DOHH2 (cell line): ENCODE data around the gene WNT8B.

Experiments
- H3F3A ChIP-seq: fragments of 200-600 bp; sonication (generic), shearing (Covaris generic); 2 replicates; pipeline ENCODE4 v1.6.0; 2016; ENCODE audit warnings: antibody characterized with exemption, mild to moderate bottlenecking; ENCODE audit not compliant: control insufficient read depth, insufficient read depth
- H3K27ac ChIP-seq: fragments of 200-600 bp; sonication (generic); 2 replicates; pipeline ENCODE4 v1.5.1; 2014; ENCODE audit warnings: low read depth, mild to moderate bottlenecking, low read length, moderate library complexity
- H3K27me3 ChIP-seq: fragments of 200-600 bp; sonication (generic); 2 replicates; pipeline ENCODE4 v1.6.1; 2014; ENCODE audit warnings: mild to moderate bottlenecking, low read length, mixed read lengths; ENCODE audit not compliant: control insufficient read depth
- H3K36me3 ChIP-seq: fragments of 200-600 bp; sonication (generic); 2 replicates; pipeline ENCODE4 v1.6.1; 2014; ENCODE audit warnings: mild to moderate bottlenecking, low read length, moderate library complexity, mixed read lengths; ENCODE audit not compliant: control insufficient read depth
- H3K4me1 ChIP-seq: fragments of 200-600 bp; sonication (generic); 2 replicates; pipeline ENCODE4 v1.6.1; 2014; ENCODE audit warnings: mild to moderate bottlenecking, low read length, mixed read lengths; ENCODE audit not compliant: control insufficient read depth
- H3K4me2 ChIP-seq: fragments of 200-600 bp; sonication (generic); 2 replicates; pipeline ENCODE4 v1.6.0; 2014; ENCODE audit warnings: mild to moderate bottlenecking, low read length, moderate library complexity
- H3K4me3 ChIP-seq: fragments of 200-600 bp; sonication (generic); 2 replicates; pipeline ENCODE4 v1.5.1; 2014; ENCODE audit warnings: mild to moderate bottlenecking, low read length, mixed read lengths
- H3K79me2 ChIP-seq: fragments of 200-600 bp; sonication (generic); 2 replicates; pipeline ENCODE4 v1.6.1; 2014; ENCODE audit warnings: mild to moderate bottlenecking, low read length, mixed read lengths; ENCODE audit not compliant: control insufficient read depth
- H3K9me2 ChIP-seq: fragments of 200-600 bp; sonication (generic); replicated peaks from 2 replicates; pipeline ENCODE4 v1.6.1; 2014; ENCODE audit warnings: mild to moderate bottlenecking, low read length, mixed read lengths; ENCODE audit not compliant: control insufficient read depth
- H3K9me3 ChIP-seq: fragments of 200-600 bp; sonication (generic); 2 replicates; pipeline ENCODE4 v1.6.1; 2014; ENCODE audit warnings: antibody characterized with exemption, low read length, mixed read lengths; ENCODE audit not compliant: control insufficient read depth, insufficient read depth
- H4K20me1 ChIP-seq: fragments of 200-600 bp; sonication (generic); 2 replicates; pipeline ENCODE4 v1.6.0; 2014; ENCODE audit warnings: low read depth, mild to moderate bottlenecking, antibody characterized with exemption, low read length, moderate library complexity; ENCODE audit not compliant: control insufficient read depth, insufficient read depth
- CTCF ChIP-seq: fragments of 200-600 bp; sonication (generic); IDR thresholded peaks from one replicate; pipeline ENCODE4 v1.5.1; 2014; ENCODE audit warnings: antibody characterized with exemption, mild to moderate bottlenecking, low read depth, low read length; ENCODE audit not compliant: poor library complexity, severe bottlenecking
- EZH2phosphoT487 ChIP-seq: fragments of 200-600 bp; sonication (generic); IDR thresholded peaks from 2 replicates; pipeline ENCODE4 v1.6.1; 2017; ENCODE audit warnings: borderline replicate concordance, mild to moderate bottlenecking, antibody characterized with exemption, low read length, moderate library complexity, mixed read lengths

WNT8B gene

DNA sequence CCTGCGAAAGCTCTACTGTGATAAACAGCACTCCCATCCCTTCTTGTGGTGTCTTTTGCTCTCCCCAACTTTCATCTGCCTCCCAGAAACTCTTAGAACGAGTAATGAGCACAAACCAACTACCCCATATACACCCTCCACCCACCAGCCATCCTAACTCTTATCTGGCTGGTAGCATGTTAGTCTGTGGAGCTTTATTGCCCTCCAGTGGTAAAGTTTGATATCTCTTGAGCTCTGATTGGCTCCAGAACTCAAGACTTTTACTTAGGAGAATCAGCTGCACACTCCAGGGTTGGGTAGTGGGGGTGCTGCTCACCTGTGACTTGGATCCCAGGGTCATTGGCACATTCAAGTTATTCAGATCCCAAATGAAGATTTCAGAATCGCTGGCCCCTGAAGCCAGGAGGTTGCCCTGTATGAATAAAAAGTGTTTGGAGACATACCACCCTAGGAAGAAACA lies 45.9 kb downstream of the WNT8B start:
- TF ChIP-seq CTCF, result peak; percentile 75
- TF ChIP-seq EZH2phosphoT487, result no peak
- Histone ChIP-seq H3K4me2 (no peak overlapping the region), H3K79me2 (no peaks in the 10 kb centered on the region), H3K4me3 (no peak overlapping the region), H3K9me2 (no peaks in the 10 kb centered on the region), H3K27me3 (no peaks in the 10 kb centered on the region), H3K36me3 (peaks cover 27% of the 10 kb centered on the region; the same call in 1 of the 2 replicates), H3F3A (no peaks in the 10 kb centered on the region), H3K9me3 (no peaks in the 10 kb centered on the region), H3K27ac (no peak overlapping the region), H4K20me1 (no peaks in the 10 kb centered on the region), H3K4me1 (no peaks in the 10 kb centered on the region)

DNA sequence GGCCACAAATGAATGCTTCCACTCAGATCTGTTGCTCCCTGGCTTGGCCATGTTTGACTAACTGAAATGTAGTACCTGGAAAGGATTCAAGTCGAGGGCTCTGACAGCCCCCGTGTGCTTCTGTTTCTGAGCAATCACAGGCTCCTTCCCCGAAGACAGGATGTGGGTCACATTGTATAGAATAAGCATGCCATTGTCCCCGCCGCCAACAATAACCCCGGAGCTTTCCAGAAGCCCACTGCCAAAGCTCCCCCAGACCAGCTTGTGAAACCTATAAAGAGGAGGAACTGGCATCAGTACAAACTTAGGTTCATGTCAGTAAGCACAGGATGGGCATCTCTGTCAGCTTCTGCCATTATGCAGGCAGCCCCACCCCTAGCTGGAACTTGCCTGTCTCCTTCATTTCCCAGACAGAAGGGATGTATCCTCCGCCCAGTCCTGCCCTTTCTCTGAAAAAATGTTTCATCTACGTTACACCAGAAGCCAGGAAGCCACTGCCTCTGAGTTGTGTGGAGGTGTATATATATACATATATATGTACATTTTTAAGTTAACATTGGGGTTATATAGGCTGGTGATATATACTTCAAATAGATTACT lies 46.5 kb downstream of the WNT8B start:
- no peaks in the 10 kb centered on the region for H3K9me2 ChIP-seq
- peaks cover 27% of the 10 kb centered on the region; the same call in 1 of the 2 replicates for H3K36me3 ChIP-seq
- no peak overlapping the region for H3K27ac ChIP-seq
- no peaks in the 10 kb centered on the region for H3K9me3 ChIP-seq
- no peak overlapping the region for H3K4me3 ChIP-seq
- TF ChIP-seq EZH2phosphoT487 (no peak), CTCF (no peak)
- no peaks in the 10 kb centered on the region for H4K20me1 ChIP-seq
- H3F3A ChIP-seq, result no peaks in the 10 kb centered on the region
- H3K27me3 ChIP-seq, result no peaks in the 10 kb centered on the region
- no peaks in the 10 kb centered on the region for H3K4me1 ChIP-seq
- no peaks in the 10 kb centered on the region for H3K79me2 ChIP-seq
- no peak overlapping the region for H3K4me2 ChIP-seq

- Histone ChIP-seq H3K27ac (no peak overlapping the region), H3K4me2 (no peak overlapping the region), H3K4me1 (no peaks in the 10 kb centered on the region), H3K4me3 (no peak overlapping the region), H3F3A (no peaks in the 10 kb centered on the region), H3K9me2 (no peaks in the 10 kb centered on the region), H3K9me3 (no peaks in the 10 kb centered on the region), H3K36me3 (peaks cover 26% of the 10 kb centered on the region; the same call in 1 of the 2 replicates), H3K79me2 (no peaks in the 10 kb centered on the region), H4K20me1 (no peaks in the 10 kb centered on the region), H3K27me3 (no peaks in the 10 kb centered on the region)
- TF ChIP-seq CTCF, result no peak
- no peak for TF ChIP-seq EZH2phosphoT487
These were observed 47.9 kb downstream of the WNT8B start for GRCh38 chr10:100510533-100511308.
